ENCODE measurements around the gene RBM12.

- TF ChIP-seq POLR2A (IDR thresholded peaks at IDR 0.05; ENCODE audit: low read length) = no peak
- TF ChIP-seq GATA1 (IDR thresholded peaks at IDR 0.05; ENCODE audit: low read depth, low read length) = no peak
Measured at GRCh38 chr20:35606127-35606526, 58.6 kb downstream of the RBM12 start.
